GM12878 (cell line): ENCODE data around the gene S100A14. TPM values are rescaled to one million over a fixed set of nuclear protein-coding genes. Genes with fewer than 3 reads are reported as not detected.

Source experiments
- CHD2 ChIP-seq: IDR thresholded peaks from 2 replicates; pipeline ENCODE4 v1.6.1; 2011; ENCODE audit warnings: low read depth, low read length, improper control_type of control experiment, borderline replicate concordance
- CREM ChIP-seq: IDR thresholded peaks from 2 replicates; pipeline ENCODE4 v1.6.1; 2014; ENCODE audit warnings: antibody characterized with exemption, low read depth
- ESRRA ChIP-seq: IDR thresholded peaks from 2 replicates; pipeline ENCODE4 v1.6.1; 2012; ENCODE audit warnings: mild to moderate bottlenecking, low read length, improper control_type of control experiment
- ETV6 ChIP-seq, 2 experiments: fragments of 450-650 bp in 1 of 2; IDR thresholded peaks in 1 of 2; conservative IDR thresholded peaks in 1 of 2; 2 replicates each; pipeline ENCODE4 v1.6.1; 2014; ENCODE audit warnings: antibody characterized with exemption in 1 of 2, borderline replicate concordance in 1 of 2, low read depth in 1 of 2, mild to moderate bottlenecking in 1 of 2, moderate library complexity in 1 of 2
- GABPA ChIP-seq: IDR thresholded peaks from 2 replicates; pipeline ENCODE4 v1.6.1; 2014; ENCODE audit warnings: antibody characterized with exemption, low read depth, mild to moderate bottlenecking, inconsistent platforms
- HCFC1 ChIP-seq: fragments of 150-350 bp; IDR thresholded peaks from 2 replicates; pipeline ENCODE4 v1.6.1; 2014; ENCODE audit warnings: low read length
- JUNB ChIP-seq: IDR thresholded peaks from 2 replicates; pipeline ENCODE4 v1.6.1; 2016; ENCODE audit warnings: antibody characterized with exemption, mild to moderate bottlenecking
- LARP7 ChIP-seq: fragments of 450-650 bp; IDR thresholded peaks from 2 replicates; pipeline ENCODE4 v1.6.1; 2017; ENCODE audit warnings: mild to moderate bottlenecking
- MTA3 ChIP-seq: IDR thresholded peaks from 2 replicates; pipeline ENCODE4 v1.6.1; 2012; ENCODE audit warnings: low read length, inconsistent platforms, borderline replicate concordance
- NBN ChIP-seq: fragments of 450-650 bp; IDR thresholded peaks from 2 replicates; pipeline ENCODE4 v1.6.1; 2016
- NFIC ChIP-seq: IDR thresholded peaks from 2 replicates; pipeline ENCODE4 v1.6.1; 2012; ENCODE audit warnings: low read depth, mild to moderate bottlenecking, inconsistent platforms, low read length, moderate library complexity
- NFYA ChIP-seq: IDR thresholded peaks from 2 replicates; pipeline ENCODE4 v1.6.1; 2011; ENCODE audit warnings: low read depth, mild to moderate bottlenecking, low read length, improper control_type of control experiment, borderline replicate concordance
- RAD51 ChIP-seq: fragments of 450-650 bp; IDR thresholded peaks from 2 replicates; pipeline ENCODE4 v1.6.1; 2016; ENCODE audit warnings: moderate library complexity, mild to moderate bottlenecking, inconsistent platforms
- RBBP5 ChIP-seq: fragments of 200-600 bp; sonication (generic); conservative IDR thresholded peaks from 2 replicates; pipeline ENCODE4 v1.6.1; 2016
- SREBF2 ChIP-seq: IDR thresholded peaks from 2 replicates; pipeline ENCODE4 v1.6.1; 2012; ENCODE audit warnings: mild to moderate bottlenecking, low read length
- STAT3 ChIP-seq: IDR thresholded peaks from 2 replicates; pipeline ENCODE4 v1.6.1; 2011; ENCODE audit warnings: low read depth, low read length, improper control_type of control experiment
- TARDBP ChIP-seq: IDR thresholded peaks from 2 replicates; pipeline ENCODE4 v1.6.1; 2016; ENCODE audit warnings: borderline replicate concordance
- TBL1XR1 ChIP-seq: IDR thresholded peaks from 2 replicates; pipeline ENCODE4 v1.6.1; 2012; ENCODE audit warnings: low read depth, low read length, improper control_type of control experiment
- ZSCAN29 ChIP-seq: fragments of 450-650 bp; IDR thresholded peaks from 2 replicates; pipeline ENCODE4 v1.6.1; 2017; ENCODE audit warnings: mild to moderate bottlenecking, moderate library complexity
- polyA plus RNA-seq, 11 experiments: library from polyadenylated mRNA; depleted of rRNA in 4 of 11; unstranded in 6 of 11; stranded (reverse) in 5 of 11; fragments of >200 nt; fragmentation: Nextera tagmentation in 4 of 11; fragmentation: Illumina TruSeq in 1 of 11; extraction: Ambion mirVana in 4 of 11; extraction: Trizol in 1 of 11; gene quantifications; 1 replicate in 1 of 11; 2 replicates in 10 of 11; pipeline versions ENCODE4 v1.2.1 to v1.2.3, GENCODE V29; 2011 to 2016; ENCODE audit warnings: inconsistent platforms in 2 of 11, missing spikeins in 2 of 11, low read depth in 1 of 11
- total RNA-seq, 4 experiments: library from RNA; depleted of rRNA in 3 of 4; stranded (reverse); fragments of >200 nt in 3 of 4; fragmentation: Illumina TruSeq in 1 of 4; extraction: Trizol in 1 of 4; gene quantifications; 2 replicates each; pipeline versions ENCODE4 v1.2.1 to v1.2.3, GENCODE V29; 2013 to 2021
- TF ChIP-seq, protein P1 (sequence below): IDR thresholded peaks from 2 replicates; pipeline ENCODE4 v1.6.1; 2012; ENCODE audit warnings: low read depth, low read length, improper control_type of control experiment
- TF ChIP-seq, protein P2 (sequence below): IDR thresholded peaks from 2 replicates; pipeline ENCODE4 v1.6.1; 2011; ENCODE audit warnings: borderline replicate concordance, low read depth, mild to moderate bottlenecking, moderate library complexity, mixed read lengths, low read length; ENCODE audit not compliant: insufficient read depth; ENCODE audit errors: extremely low read length
- TF ChIP-seq, protein P3 (sequence below): fragments of 450-650 bp; formaldehyde crosslinking; IDR thresholded peaks from 2 replicates; pipeline ENCODE4 v1.4.0; 2022; ENCODE audit warnings: mild to moderate bottlenecking, moderate library complexity
- TF ChIP-seq, protein P4 (sequence below): fragments of 450-650 bp; IDR thresholded peaks from 2 replicates; pipeline ENCODE4 v1.6.1; 2017; ENCODE audit warnings: mild to moderate bottlenecking

S100A14 gene
- total and polyA plus RNA-seq, 10 of the 15 experiments (the other 5 are each of a cell fraction or from before 2014, with no cell fraction given): 0.20 to 0.77 (median 0.45) TPM; not detected in 4

DNA sequence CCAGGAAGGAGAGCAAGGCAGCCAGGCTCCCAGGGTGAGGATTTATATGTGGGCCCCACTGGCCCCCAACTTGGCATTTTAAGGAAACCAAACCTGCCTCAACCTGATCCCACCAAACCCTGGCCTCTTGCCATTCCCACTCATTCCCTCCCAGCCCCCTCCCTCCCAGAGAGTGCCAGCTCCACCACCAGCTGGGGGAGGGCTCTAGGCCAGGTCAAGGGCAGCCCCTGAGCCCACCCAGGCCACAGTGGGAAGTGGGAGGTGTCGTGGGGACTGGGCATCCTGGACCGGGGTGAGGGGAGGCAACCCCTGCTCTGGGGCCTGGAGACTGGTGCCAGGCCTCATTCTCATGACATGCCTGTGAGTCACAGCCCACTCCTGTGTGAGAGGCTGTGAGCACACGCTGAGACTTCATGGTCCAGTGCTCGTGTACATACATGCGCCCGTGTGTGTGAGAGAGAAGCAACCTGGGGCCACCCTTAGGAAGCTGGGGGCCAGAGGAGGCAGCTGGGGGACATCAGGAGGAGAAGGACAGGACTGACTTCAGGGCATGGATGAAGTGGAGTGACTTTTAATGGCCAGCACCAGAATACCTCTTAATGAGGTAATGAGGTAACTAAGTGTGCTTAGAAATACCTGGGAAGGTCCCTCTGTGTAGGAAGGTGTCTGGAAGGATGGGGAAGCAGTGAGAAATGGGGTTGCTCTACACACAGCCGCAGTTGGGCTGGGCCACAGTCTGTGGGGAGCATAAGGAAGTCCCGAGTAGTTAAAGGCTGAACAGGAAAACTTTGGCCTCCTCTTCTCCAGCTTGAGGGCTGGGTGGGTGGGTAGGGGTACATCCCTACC, 50.4 kb downstream of the S100A14 start, which contains the start of gene S100A2 (continued):
- no peak for TF ChIP-seq ZSCAN29
- TF ChIP-seq CHD2: 0 out of 2 replicates have a peak, but pooled peaks have one; percentile 13
- no peak for TF ChIP-seq CREM
- TF ChIP-seq RBBP5: no peak
- no peak for TF ChIP-seq STAT3
- TF ChIP-seq, protein P1, sequence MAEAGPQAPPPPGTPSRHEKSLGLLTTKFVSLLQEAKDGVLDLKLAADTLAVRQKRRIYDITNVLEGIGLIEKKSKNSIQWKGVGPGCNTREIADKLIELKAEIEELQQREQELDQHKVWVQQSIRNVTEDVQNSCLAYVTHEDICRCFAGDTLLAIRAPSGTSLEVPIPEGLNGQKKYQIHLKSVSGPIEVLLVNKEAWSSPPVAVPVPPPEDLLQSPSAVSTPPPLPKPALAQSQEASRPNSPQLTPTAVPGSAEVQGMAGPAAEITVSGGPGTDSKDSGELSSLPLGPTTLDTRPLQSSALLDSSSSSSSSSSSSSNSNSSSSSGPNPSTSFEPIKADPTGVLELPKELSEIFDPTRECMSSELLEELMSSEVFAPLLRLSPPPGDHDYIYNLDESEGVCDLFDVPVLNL: no peak
- no peak for TF ChIP-seq NFIC
- no peak for TF ChIP-seq TARDBP
- TF ChIP-seq SREBF2: no peak
- TF ChIP-seq, protein P2, sequence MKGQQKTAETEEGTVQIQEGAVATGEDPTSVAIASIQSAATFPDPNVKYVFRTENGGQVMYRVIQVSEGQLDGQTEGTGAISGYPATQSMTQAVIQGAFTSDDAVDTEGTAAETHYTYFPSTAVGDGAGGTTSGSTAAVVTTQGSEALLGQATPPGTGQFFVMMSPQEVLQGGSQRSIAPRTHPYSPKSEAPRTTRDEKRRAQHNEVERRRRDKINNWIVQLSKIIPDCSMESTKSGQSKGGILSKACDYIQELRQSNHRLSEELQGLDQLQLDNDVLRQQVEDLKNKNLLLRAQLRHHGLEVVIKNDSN: no peak
- TF ChIP-seq JUNB: no peak
- TF ChIP-seq, protein P3, sequence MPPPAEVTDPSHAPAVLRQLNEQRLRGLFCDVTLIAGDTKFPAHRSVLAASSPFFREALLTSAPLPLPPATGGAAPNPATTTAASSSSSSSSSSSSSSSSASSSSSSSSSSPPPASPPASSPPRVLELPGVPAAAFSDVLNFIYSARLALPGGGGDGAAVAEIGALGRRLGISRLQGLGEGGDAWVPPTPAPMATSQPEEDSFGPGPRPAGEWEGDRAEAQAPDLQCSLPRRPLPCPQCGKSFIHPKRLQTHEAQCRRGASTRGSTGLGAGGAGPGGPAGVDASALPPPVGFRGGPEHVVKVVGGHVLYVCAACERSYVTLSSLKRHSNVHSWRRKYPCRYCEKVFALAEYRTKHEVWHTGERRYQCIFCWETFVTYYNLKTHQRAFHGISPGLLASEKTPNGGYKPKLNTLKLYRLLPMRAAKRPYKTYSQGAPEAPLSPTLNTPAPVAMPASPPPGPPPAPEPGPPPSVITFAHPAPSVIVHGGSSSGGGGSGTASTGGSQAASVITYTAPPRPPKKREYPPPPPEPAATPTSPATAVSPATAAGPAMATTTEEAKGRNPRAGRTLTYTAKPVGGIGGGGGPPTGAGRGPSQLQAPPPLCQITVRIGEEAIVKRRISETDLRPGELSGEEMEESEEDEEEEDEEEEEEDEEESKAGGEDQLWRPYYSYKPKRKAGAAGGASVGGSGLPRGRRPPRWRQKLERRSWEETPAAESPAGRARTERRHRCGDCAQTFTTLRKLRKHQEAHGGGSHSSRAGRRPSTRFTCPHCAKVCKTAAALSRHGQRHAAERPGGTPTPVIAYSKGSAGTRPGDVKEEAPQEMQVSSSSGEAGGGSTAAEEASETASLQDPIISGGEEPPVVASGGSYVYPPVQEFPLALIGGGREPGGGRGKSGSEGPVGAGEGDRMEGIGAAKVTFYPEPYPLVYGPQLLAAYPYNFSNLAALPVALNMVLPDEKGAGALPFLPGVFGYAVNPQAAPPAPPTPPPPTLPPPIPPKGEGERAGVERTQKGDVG (CRISPR knock-in tag): no peak
- no peak for TF ChIP-seq ETV6 (conservative IDR thresholded peaks at IDR 0.05 in 1 of 2, IDR thresholded peaks at IDR 0.05 in 1 of 2; ENCODE audit: borderline replicate concordance in 1 of 2, low read depth in 1 of 2)
- no peak for TF ChIP-seq TBL1XR1
- TF ChIP-seq ESRRA: no peak
- TF ChIP-seq RAD51: no peak
- no peak for TF ChIP-seq LARP7
- TF ChIP-seq NFYA: no peak
- TF ChIP-seq MTA3: no peak
- no peak for TF ChIP-seq GABPA
- TF ChIP-seq HCFC1: no peak
- TF ChIP-seq, protein P4, sequence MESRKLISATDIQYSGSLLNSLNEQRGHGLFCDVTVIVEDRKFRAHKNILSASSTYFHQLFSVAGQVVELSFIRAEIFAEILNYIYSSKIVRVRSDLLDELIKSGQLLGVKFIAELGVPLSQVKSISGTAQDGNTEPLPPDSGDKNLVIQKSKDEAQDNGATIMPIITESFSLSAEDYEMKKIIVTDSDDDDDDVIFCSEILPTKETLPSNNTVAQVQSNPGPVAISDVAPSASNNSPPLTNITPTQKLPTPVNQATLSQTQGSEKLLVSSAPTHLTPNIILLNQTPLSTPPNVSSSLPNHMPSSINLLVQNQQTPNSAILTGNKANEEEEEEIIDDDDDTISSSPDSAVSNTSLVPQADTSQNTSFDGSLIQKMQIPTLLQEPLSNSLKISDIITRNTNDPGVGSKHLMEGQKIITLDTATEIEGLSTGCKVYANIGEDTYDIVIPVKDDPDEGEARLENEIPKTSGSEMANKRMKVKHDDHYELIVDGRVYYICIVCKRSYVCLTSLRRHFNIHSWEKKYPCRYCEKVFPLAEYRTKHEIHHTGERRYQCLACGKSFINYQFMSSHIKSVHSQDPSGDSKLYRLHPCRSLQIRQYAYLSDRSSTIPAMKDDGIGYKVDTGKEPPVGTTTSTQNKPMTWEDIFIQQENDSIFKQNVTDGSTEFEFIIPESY: no peak
- TF ChIP-seq NBN: no peak
